HG02943 (cell line): ENCODE measurements around the gene IGSF9.

Experiments used
- ATAC-seq: cut with Tn5 transposase; IDR thresholded peaks from one replicate; pipeline ENCODE4 v1.9.1; 2021; ENCODE audit warnings: mild to moderate bottlenecking, low read depth, moderate library complexity; ENCODE audit not compliant: unreplicated experiment

The IGSF9 gene

DNA sequence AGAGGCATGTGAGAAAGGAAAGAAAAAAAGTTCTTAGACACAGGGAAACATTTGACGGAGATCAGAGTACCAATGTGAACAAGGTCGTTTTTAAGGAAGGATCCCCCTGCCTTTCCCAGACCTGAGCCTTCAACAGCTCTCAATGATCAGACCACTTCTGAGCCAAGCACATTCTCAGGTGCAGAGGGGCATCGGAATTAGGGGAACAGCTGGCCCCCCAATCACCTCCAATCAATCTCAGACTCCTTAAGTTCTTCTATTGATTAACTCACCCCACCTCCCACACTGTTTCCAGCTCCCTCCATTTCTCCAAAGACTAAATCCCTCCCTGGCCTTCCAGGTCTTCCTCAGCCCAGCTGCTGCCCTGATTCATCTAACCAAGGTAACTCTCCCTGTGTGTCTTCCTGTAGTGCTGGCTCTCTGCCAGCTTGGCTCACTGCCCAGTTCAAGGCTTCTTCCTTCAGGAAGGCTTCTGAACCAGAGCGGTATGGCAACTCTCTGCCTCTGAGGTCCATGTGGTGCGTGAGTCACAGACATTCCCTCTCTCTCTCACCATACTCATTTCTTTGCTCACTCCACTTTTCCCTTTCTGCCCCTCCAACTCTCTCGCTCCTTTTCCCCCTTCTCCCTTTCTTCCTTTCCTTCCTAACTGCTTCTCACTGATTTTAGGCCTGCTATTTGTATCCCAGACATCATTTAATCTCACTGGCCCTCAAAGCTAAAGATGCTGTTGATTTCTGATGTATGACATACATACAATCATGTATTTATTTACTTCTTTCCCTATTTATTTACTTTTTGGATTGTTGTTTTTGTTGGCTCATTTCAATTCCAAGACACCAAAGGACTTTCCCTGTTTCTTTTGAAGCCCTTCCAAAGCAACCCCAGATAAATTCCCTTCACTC is 63.5 kb downstream of the IGSF9 start:
- ATAC-seq = no peak

DNA sequence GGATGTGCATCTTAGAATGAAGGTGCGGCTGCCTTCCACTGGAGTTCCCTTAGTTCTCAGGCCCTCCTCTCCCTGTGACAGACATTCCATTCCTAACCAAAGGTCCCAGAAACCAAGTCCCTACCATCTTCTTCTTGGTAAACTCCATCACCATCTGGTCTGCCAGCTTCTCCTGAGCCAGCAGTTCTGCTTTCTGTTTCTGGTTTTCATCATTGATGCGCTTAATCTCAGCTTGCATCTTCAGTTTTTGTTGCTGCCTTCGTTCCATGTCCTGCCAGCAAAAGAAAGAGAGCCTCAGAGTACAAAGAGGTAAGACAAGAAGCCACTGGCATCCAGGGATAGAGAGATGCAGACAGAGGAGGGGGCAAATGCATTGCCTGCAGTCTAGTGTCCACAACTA is 65.0 kb downstream of the IGSF9 start:
- no peak for ATAC-seq

DNA sequence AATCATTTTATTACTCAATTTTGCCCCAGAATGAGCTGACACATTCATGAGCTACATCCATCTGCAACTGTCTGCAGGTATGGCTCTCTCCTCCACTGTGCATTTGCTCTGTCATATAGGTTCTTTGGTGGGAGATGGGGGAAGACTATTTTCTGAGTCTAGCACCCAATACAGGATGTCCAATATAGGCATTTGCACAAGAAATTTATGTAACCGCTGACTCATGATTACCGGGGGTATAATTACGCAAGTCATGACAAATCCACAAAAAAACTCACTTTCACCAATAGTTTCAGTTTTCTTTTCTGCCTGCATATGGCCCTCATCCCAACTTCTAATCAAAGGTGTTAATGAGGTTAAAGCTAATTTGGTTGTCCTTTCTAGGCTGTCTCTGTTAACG is 65.4 kb downstream of the IGSF9 start:
- no peak for ATAC-seq

DNA sequence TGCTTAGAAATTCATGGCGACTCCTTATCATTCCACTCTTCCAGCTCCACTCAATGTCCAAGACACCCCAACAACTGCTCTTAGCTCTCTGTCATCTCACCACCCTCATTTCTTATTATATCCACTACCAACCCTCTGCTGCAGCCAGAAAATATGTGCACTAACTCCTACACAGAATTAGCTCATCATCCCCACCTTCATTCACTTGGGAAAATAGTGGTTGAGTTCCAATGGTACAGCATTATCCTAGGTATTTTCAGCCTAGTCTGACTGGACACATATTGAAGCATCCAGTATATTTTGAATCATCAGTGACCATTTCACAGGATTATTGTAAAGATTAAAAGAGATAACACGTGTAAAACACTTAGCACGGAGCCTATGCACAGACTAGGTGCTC is 66.3 kb downstream of the IGSF9 start:
- ATAC-seq = no peak

DNA sequence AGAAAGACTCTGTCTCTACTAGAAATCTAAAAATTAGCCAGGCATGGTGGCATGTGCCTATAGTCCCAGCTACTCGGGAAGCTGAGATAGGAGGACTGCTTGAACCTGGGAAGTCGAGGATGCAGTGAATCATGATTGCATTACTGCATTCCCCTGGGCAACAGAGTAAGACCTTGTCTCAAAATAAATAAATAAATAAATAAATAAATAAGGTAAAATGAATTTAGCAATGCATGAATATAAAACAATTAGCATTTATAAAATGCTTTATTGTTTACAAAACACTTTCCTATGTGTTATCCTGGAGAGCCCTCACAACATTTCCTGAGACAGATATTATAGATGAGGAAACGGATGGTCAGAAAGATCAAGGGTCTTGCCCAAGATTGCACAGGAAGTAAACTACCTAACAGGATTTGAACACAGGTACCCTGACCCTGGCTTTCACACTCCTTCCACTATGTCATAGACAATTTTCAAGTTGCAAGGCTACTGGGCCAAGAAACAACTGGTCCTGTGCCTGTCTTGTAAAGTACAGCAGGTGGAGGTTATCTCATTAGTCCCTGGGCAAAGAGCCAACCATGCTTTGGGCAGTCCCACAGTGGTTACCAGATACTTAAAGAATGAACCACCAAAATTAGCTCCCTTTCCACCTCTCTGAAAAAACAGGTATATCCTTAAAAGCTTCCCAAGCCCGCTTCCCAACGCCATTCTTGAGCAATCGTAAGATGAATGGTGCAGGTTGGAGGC is 67.5 kb downstream of the IGSF9 start:
- no peak for ATAC-seq
